CD14-positive monocyte (primary cell): Measurements from ENCODE around the gene GRM5. TPM values are rescaled to one million over a fixed set of nuclear protein-coding genes. Genes with fewer than 3 reads are reported as not detected.

Experiments
- DNase-seq, 3 donors: peaks; one replicate each; pipeline ENCODE4 v3.0.0-alpha.2; 2011 to 2022
- H2AFZ ChIP-seq: 2 replicates; pipeline ENCODE4 v1.6.0; 2012; ENCODE audit warnings: mild to moderate bottlenecking, low read depth, low read length, inconsistent platforms; ENCODE audit not compliant: insufficient read depth, poor library complexity, severe bottlenecking
- H3K27ac ChIP-seq, 2 donors: 1 replicate in 1 of 2; 2 replicates in 1 of 2; pipeline ENCODE4 v1.5.1; 2012 to 2013; ENCODE audit warnings: low read length in 2 of 2, control low read depth in 1 of 2, inconsistent platforms in 1 of 2, low read depth in 1 of 2, mild to moderate bottlenecking in 1 of 2
- H3K27me3 ChIP-seq, 2 donors: one replicate each; pipeline versions ENCODE4 v1.6.0 to v1.6.1; 2011 to 2013; ENCODE audit warnings: low read length in 2 of 2; ENCODE audit not compliant: control insufficient read depth in 2 of 2, insufficient read depth in 2 of 2
- H3K36me3 ChIP-seq, 2 donors: replicated peaks in 1 of 2; 1 replicate in 1 of 2; 2 replicates in 1 of 2; pipeline versions ENCODE4 v1.5.1 to v1.6.1; 2012 to 2013; ENCODE audit warnings: low read length in 2 of 2, control low read depth in 1 of 2, inconsistent platforms in 1 of 2, mild to moderate bottlenecking in 1 of 2; ENCODE audit not compliant: insufficient read depth in 2 of 2, control insufficient read depth in 1 of 2
- H3K4me1 ChIP-seq, 2 donors: 1 replicate in 1 of 2; 2 replicates in 1 of 2; pipeline versions ENCODE4 v1.5.1 to v1.6.1; 2012 to 2013; ENCODE audit warnings: low read length in 2 of 2, control low read depth in 1 of 2, inconsistent platforms in 1 of 2, mild to moderate bottlenecking in 1 of 2, moderate library complexity in 1 of 2; ENCODE audit not compliant: insufficient read depth in 2 of 2, control insufficient read depth in 1 of 2
- H3K4me2 ChIP-seq: replicated peaks from 2 replicates; pipeline ENCODE3; 2012; ENCODE audit warnings: low read length, moderate library complexity, mild to moderate bottlenecking; ENCODE audit not compliant: poor library complexity, severe bottlenecking; ENCODE audit errors: extremely low read depth
- H3K4me3 ChIP-seq, 3 experiments: fragments of 200-600 bp in 1 of 3; sonication (generic) in 1 of 3; replicated peaks in 1 of 3; 1 replicate in 2 of 3; 2 replicates in 1 of 3; pipeline ENCODE4 v1.5.1; 2011 to 2013; ENCODE audit warnings: low read length in 3 of 3, mild to moderate bottlenecking in 3 of 3, control low read depth in 2 of 3, low read depth in 2 of 3, inconsistent platforms in 1 of 3, moderate library complexity in 1 of 3
- H3K79me2 ChIP-seq: 2 replicates; pipeline ENCODE4 v1.6.0; 2012; ENCODE audit warnings: mild to moderate bottlenecking, control low read depth, inconsistent platforms, low read length, moderate library complexity; ENCODE audit not compliant: insufficient read depth
- H3K9ac ChIP-seq: 2 replicates; pipeline ENCODE4 v1.6.0; 2017; ENCODE audit warnings: low read length, mild to moderate bottlenecking; ENCODE audit not compliant: insufficient read depth, poor library complexity, severe bottlenecking
- H3K9me3 ChIP-seq, 2 donors: replicated peaks in 1 of 2; 1 replicate in 1 of 2; 2 replicates in 1 of 2; pipeline versions ENCODE4 v1.5.1 to v1.6.1; 2012 to 2013; ENCODE audit warnings: low read length in 2 of 2, control low read depth in 1 of 2; ENCODE audit not compliant: control insufficient read depth in 1 of 2, insufficient read depth in 1 of 2
- H4K20me1 ChIP-seq: 2 replicates; pipeline ENCODE4 v1.6.0; 2012; ENCODE audit warnings: mild to moderate bottlenecking, low read length, control low read depth, moderate library complexity; ENCODE audit not compliant: insufficient read depth
- H3K27ac Mint-ChIP-seq, 7 donors: one replicate each; pipeline ENCODE4 v1.8.0; 2020; ENCODE audit warnings: mild to moderate bottlenecking in 7 of 7, mixed read lengths in 7 of 7, moderate library complexity in 6 of 7, inconsistent platforms in 2 of 7
- H3K27me3 Mint-ChIP-seq, 3 donors: one replicate each; pipeline ENCODE4 v1.8.0; 2021 to 2022; ENCODE audit warnings: low read depth in 3 of 3, mild to moderate bottlenecking in 3 of 3, mixed read lengths in 3 of 3, moderate library complexity in 3 of 3, inconsistent platforms in 1 of 3
- H3K36me3 Mint-ChIP-seq, 2 donors: one replicate each; pipeline ENCODE4 v1.8.0; 2020; ENCODE audit warnings: mixed read lengths in 2 of 2, inconsistent platforms in 1 of 2, mild to moderate bottlenecking in 1 of 2
- H3K4me1 Mint-ChIP-seq: one replicate; pipeline ENCODE4 v1.8.0; 2020; ENCODE audit warnings: mild to moderate bottlenecking, mixed read lengths
- H3K4me3 Mint-ChIP-seq, 2 donors: one replicate each; pipeline ENCODE4 v1.8.0; 2020; ENCODE audit warnings: mild to moderate bottlenecking in 2 of 2, mixed read lengths in 2 of 2, moderate library complexity in 1 of 2
- H3K9me3 Mint-ChIP-seq, 7 donors: one replicate each; pipeline ENCODE4 v1.8.0; 2020 to 2022; ENCODE audit warnings: mixed read lengths in 7 of 7, mild to moderate bottlenecking in 6 of 7, moderate library complexity in 6 of 7, inconsistent platforms in 2 of 7
- whole genome bisulfite sequencing: methylation state at CpG from one replicate; pipeline ENCODE4 v1.1.5; 2013; ENCODE audit warnings: missing lambda C conversion rate; ENCODE audit not compliant: insufficient coverage; 5-methylcytosine and 5-hydroxymethylcytosine counted together
- intact Hi-C, 2 donors: fragments of 100-400 bp; cut with micrococcal nuclease; formaldehyde crosslinking; loops; one replicate each; pipeline versions ENCODE4 v1.15.0 to v1.15.1; 2023
- polyA plus RNA-seq, 3 donors: library from polyadenylated mRNA; depleted of rRNA in 1 of 3; unstranded in 2 of 3; stranded (reverse) in 1 of 3; fragments of 300-500 nt in 2 of 3; fragments of >200 nt in 1 of 3; fragmentation: Illumina TruSeq in 2 of 3; gene quantifications; 1 replicate in 2 of 3; 2 replicates in 1 of 3; pipeline ENCODE4 v1.2.3, GENCODE V29; 2012 to 2021
- TF ChIP-seq, protein P1 (sequence below): fragments of 200-600 bp; IDR thresholded peaks from one replicate; pipeline ENCODE4 v1.8.0; 2022; ENCODE audit warnings: antibody characterized with exemption, mild to moderate bottlenecking

GRM5 gene
- polyA plus RNA-seq, 3 donors = not detected

DNA sequence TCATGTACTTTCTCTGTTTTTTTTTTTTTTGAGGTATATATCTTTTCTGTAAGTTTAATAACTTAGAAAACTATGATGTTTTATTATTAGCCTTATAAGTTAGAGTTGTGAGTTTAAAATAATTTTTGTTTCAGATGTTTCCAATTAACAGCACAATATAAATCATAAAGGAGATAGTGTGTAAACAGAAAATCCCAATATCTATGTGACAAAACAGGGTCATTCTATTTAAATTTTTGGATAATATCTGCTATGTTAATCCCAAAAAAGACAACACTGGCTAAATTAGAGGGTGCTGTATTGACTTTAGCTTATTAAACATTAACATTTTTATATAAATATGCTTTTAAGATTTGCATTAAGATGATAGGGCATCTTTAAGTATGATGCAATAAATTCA, 410.1 kb downstream of the GRM5 start:
- Histone ChIP-seq H4K20me1 (no peaks in the 10 kb centered on the region), H3K9ac (no peak overlapping the region), H3K9me3 (no peaks in the 10 kb centered on the region), H3K4me1 (no peaks in the 10 kb centered on the region), H3K4me2 (no peak overlapping the region), H3K79me2 (no peaks in the 10 kb centered on the region), H2AFZ (no peak overlapping the region), H3K27ac (no peak overlapping the region), H3K27me3 (no peaks in the 10 kb centered on the region), H3K4me3 (no peak overlapping the region), H3K36me3 (no peaks in the 10 kb centered on the region)
- no peaks in the 10 kb centered on the region for H3K4me1 Mint-ChIP-seq
- intact Hi-C loops = no loop called here
- peaks cover 0 to 2% (median 1%) of the 10 kb centered on the region in 3 donors for H3K27me3 Mint-ChIP-seq
- H3K36me3 Mint-ChIP-seq = no peaks in the 10 kb centered on the region
- peaks cover 0 to 2% (median 0%) of the 10 kb centered on the region in 7 donors for H3K9me3 Mint-ChIP-seq
- TF ChIP-seq, protein P1, sequence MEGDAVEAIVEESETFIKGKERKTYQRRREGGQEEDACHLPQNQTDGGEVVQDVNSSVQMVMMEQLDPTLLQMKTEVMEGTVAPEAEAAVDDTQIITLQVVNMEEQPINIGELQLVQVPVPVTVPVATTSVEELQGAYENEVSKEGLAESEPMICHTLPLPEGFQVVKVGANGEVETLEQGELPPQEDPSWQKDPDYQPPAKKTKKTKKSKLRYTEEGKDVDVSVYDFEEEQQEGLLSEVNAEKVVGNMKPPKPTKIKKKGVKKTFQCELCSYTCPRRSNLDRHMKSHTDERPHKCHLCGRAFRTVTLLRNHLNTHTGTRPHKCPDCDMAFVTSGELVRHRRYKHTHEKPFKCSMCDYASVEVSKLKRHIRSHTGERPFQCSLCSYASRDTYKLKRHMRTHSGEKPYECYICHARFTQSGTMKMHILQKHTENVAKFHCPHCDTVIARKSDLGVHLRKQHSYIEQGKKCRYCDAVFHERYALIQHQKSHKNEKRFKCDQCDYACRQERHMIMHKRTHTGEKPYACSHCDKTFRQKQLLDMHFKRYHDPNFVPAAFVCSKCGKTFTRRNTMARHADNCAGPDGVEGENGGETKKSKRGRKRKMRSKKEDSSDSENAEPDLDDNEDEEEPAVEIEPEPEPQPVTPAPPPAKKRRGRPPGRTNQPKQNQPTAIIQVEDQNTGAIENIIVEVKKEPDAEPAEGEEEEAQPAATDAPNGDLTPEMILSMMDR = no peak
- DNase-seq = no peak
- no peak overlapping the region for H3K27ac Mint-ChIP-seq
- no peak overlapping the region for H3K4me3 Mint-ChIP-seq

DNA sequence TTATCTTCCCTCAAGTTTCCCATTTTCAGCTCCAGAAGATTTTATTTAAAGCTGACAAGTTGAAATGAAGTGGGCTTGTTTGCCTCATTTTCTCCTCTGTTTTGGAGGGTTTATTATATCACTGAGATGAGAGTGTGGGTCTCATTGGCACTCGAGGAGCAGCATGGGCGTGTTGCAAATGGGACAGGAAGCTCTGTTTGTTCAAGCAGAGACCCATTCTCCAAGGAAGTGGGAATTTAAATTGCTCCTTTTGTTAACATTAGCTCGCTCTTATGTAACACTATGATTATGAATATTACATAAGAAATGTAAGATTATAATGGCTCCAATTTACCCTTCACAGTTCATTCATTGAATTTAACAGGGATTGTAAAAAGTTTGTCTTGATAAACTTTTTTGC, 410.6 kb downstream of the GRM5 start:
- Histone ChIP-seq H3K27me3 (no peaks in the 10 kb centered on the region), H3K4me3 (no peak overlapping the region), H3K27ac (no peak overlapping the region), H4K20me1 (no peaks in the 10 kb centered on the region), H3K9ac (no peak overlapping the region), H3K4me2 (no peak overlapping the region), H3K36me3 (no peaks in the 10 kb centered on the region), H2AFZ (no peak overlapping the region), H3K4me1 (no peaks in the 10 kb centered on the region), H3K79me2 (no peaks in the 10 kb centered on the region), H3K9me3 (no peaks in the 10 kb centered on the region)
- Mint-ChIP-seq H3K36me3 (no peaks in the 10 kb centered on the region), H3K27ac (no peak overlapping the region), H3K27me3 (peaks cover 0 to 2% (median 1%) of the 10 kb centered on the region in 3 donors), H3K9me3 (peaks cover 0 to 2% (median 0%) of the 10 kb centered on the region in 7 donors), H3K4me1 (no peaks in the 10 kb centered on the region), H3K4me3 (no peak overlapping the region)
- intact Hi-C loops = no loop called here
- no CpG with 5 or more reads among the region's 3 CpGs for WGBS
- DNase-seq = no peak
- TF ChIP-seq, protein P1 = no peak
